T-helper 2 cell treated with Interferon-gamma antibody and Interleukin-4, amounts not matched to agents 5 μg/mL and 100 μg/mL, for 36 hours (primary cell): ENCODE results near the gene RGS5.
"Not testable (repeated sequence)": the region's sequence is repeated elsewhere in the genome, so short reads cannot be mapped to it uniquely, and the experiment has no call there.

Source experiments
- DNase-seq: peaks from one replicate; pipeline ENCODE4 v3.0.0; 2021; ENCODE audit warnings: low spot score
- H3K27ac Mint-ChIP-seq: one replicate; pipeline ENCODE4 v1.8.0; 2021; ENCODE audit warnings: mild to moderate bottlenecking, mixed read lengths
- H3K27me3 Mint-ChIP-seq: one replicate; pipeline ENCODE4 v1.8.0; 2021; ENCODE audit warnings: low read depth, mixed read lengths
- H3K36me3 Mint-ChIP-seq: one replicate; pipeline ENCODE4 v1.8.0; 2021; ENCODE audit warnings: low read depth, mixed read lengths
- H3K4me1 Mint-ChIP-seq: one replicate; pipeline ENCODE4 v1.8.0; 2021; ENCODE audit warnings: low read depth, mixed read lengths
- H3K4me3 Mint-ChIP-seq: one replicate; pipeline ENCODE4 v1.8.0; 2022; ENCODE audit warnings: mild to moderate bottlenecking, moderate library complexity, mixed read lengths
- H3K9me3 Mint-ChIP-seq: one replicate; pipeline ENCODE4 v1.8.0; 2021; ENCODE audit warnings: mixed read lengths

The RGS5 gene, protein sequence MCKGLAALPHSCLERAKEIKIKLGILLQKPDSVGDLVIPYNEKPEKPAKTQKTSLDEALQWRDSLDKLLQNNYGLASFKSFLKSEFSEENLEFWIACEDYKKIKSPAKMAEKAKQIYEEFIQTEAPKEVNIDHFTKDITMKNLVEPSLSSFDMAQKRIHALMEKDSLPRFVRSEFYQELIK

DNA sequence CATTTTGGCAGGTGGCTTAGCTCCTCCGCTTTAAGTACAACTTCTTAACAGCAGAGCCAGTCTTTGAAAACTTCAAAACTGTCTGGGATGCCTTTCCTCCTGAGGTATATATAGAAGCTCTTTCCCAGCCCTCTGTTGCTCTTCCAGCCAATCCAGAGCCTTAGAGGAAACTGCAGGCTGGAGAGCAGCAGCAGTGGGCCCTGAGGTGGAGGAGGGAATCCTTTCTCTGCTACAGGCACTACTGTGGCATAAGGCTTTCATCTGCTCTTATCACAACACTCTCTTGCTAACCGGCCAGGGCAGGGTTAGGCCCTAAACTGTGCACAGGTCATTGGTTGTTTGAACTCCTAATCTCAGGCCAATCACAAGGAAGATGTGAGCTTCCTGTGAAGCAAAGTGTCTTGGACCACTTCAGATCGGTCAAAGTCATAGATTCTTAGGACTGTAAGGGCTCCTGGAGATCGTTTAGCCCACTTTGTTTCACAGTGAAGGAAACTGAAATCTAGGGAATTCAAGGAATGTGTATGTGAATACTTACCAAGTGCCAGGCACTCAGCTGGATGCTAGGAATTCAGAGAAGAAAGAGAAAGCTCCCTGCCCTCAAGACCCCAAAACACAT lies at the start of gene RGS5:
TSS of gene RGS5 (minus strand) at position 84 of the 619 bp plus-strand sequence. CDS start at position 3, 81 bp downstream.
- Mint-ChIP-seq H3K4me1 (no peaks in the 10 kb centered on the region), H3K27me3 (peaks cover 2% of the 10 kb centered on the region), H3K9me3 (no peaks in the 10 kb centered on the region), H3K36me3 (no peaks in the 10 kb centered on the region), H3K4me3 (no peak within 1 kb of the TSS), H3K27ac (no peak within 1 kb of the TSS)
- DNase-seq: no peak

DNA sequence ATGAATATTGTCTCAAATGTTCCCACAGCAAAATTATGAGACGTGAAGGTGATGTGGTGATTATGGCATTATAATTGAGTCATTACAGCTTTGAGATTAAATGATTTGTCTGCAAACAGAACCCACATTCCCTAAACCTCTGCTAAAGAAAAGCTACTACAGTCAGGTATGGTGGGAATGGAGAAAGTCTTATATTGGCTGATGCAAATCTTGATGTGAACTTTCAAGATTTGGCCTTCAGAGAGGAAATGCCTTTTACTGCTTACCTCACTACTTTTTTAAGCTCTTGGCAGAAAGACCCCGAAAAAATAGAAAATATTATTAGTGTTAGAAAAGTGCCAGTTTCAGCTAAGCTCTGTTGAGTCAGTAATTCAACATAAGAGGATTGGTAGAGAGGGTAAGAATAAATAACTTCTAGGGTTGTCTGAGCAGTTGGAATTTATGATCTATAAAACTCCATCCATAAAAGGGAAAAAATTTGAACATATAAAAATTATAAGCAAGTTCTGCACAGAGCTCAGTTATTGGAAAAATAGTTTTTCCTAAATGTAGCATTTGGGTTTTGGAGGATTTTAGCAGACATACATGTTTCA lies 47.8 kb upstream of the RGS5 start:
- Mint-ChIP-seq H3K9me3 (no peaks in the 10 kb centered on the region), H3K36me3 (no peaks in the 10 kb centered on the region), H3K27me3 (no peaks in the 10 kb centered on the region), H3K27ac (no peak overlapping the region), H3K4me1 (no peaks in the 10 kb centered on the region), H3K4me3 (no peak overlapping the region)
- DNase-seq: no peak

DNA sequence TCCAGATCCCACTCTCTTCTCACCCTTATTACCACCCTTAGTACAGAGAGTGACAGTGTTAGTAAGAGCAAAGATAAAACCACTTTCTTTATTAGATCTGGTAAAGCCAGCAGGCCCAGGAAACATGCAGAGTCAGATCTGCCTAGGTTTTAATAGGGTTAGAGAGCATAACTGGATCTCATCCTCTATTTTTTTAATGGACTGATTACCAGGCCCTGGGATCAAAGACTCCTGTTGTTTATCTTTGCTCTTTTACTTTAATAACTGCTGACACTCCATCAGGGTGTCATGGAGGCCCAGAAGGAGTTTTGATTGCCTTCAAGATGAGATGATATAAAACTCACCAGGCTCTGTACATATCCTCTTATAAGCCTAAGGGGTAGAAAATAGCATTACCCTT lies 45.3 kb upstream of the RGS5 start:
- no peaks in the 10 kb centered on the region for H3K36me3 Mint-ChIP-seq
- H3K27ac Mint-ChIP-seq: no peak overlapping the region
- H3K9me3 Mint-ChIP-seq: no peaks in the 10 kb centered on the region
- H3K27me3 Mint-ChIP-seq: no peaks in the 10 kb centered on the region
- no peak for DNase-seq
- H3K4me3 Mint-ChIP-seq: no peak overlapping the region
- H3K4me1 Mint-ChIP-seq: no peaks in the 10 kb centered on the region

DNA sequence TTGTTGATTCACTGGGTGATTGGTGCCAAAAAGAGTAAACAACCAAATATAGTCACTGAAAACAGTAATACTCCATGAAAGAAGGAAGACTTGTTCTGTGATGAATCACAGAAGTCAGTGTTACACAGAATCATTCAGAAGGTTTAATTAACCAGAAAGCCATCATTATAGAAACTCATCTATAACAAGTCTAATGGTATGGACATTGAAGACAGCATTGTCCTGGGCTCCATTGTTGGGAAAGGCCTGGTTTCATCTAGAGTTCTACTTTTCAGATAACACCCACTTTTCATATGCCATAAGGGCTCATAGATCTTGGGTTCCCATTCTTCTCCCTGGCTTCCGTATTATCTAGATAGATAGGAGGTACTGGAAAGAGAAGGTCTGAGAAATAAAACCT lies 41.9 kb upstream of the RGS5 start:
- H3K27ac Mint-ChIP-seq, H3K4me1 Mint-ChIP-seq, H3K4me3 Mint-ChIP-seq, H3K9me3 Mint-ChIP-seq, H3K27me3 Mint-ChIP-seq, H3K36me3 Mint-ChIP-seq, DNase-seq: not testable (repeated sequence)

DNA sequence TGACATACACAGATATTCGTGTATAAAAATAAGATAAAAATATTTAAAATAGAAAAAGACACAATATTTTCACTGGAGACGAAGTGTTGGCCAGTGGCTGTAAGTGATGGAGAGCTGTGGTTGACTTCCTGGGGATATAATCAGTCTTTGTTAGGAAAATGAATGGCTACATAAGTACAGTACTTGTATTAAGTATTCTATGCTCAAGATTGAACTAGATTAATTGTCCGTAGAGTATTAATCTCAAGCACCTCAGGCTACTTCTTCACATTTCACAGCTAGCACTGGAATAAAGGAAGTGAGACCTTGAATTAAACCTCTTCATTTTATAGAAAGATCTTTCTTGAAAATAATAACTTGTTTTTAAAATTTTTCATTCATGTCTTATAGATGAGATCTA lies 39.0 kb upstream of the RGS5 start:
- Mint-ChIP-seq H3K4me1 (no peaks in the 10 kb centered on the region), H3K27ac (no peak overlapping the region), H3K9me3 (no peaks in the 10 kb centered on the region), H3K36me3 (no peaks in the 10 kb centered on the region), H3K27me3 (no peaks in the 10 kb centered on the region), H3K4me3 (no peak overlapping the region)
- no peak for DNase-seq

DNA sequence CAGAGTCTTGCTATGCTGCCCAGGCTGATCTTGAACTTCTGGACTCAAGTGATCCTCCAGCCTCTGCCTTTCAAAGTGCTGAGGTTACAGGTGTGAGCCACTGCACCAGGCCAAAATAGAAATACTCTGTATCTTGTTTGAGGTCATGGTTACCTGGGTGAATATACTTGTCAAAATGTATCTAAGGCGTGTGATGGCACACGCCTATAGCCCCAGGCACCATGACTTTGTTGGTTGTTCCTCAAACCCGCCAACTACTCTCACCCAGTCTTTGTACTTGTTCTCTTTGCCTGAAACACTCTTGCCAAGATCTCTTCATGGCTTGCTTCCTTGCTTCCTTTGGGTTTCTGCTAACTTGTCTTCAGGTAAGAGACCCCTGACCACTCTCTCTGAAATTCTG lies 38.0 kb upstream of the RGS5 start:
- Mint-ChIP-seq H3K4me1 (no peaks in the 10 kb centered on the region), H3K27me3 (no peaks in the 10 kb centered on the region), H3K36me3 (no peaks in the 10 kb centered on the region), H3K27ac (no peak overlapping the region), H3K4me3 (no peak overlapping the region), H3K9me3 (no peaks in the 10 kb centered on the region)
- no peak for DNase-seq

DNA sequence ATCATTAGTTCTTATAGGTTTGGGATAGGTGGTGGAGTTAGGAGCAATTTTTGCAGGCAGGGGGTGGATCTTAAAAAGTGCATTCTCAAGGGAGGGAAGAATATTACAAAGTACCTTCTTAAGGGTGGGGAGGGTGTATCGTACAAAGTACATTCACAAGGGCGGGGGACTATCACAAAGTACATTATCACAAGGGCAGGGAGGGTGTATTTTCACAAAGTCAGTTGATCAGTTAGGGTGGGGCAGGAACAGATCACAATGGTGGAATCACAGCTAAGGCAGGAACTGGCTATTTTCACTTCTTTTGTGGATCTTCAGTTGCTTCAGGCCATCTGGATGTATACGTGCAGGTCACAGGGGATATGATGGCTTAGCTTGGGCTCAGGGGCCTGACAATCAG lies 30.9 kb upstream of the RGS5 start:
- not testable (repeated sequence) for H3K36me3 Mint-ChIP-seq, DNase-seq, H3K4me3 Mint-ChIP-seq, H3K27ac Mint-ChIP-seq, H3K27me3 Mint-ChIP-seq, H3K4me1 Mint-ChIP-seq, H3K9me3 Mint-ChIP-seq

DNA sequence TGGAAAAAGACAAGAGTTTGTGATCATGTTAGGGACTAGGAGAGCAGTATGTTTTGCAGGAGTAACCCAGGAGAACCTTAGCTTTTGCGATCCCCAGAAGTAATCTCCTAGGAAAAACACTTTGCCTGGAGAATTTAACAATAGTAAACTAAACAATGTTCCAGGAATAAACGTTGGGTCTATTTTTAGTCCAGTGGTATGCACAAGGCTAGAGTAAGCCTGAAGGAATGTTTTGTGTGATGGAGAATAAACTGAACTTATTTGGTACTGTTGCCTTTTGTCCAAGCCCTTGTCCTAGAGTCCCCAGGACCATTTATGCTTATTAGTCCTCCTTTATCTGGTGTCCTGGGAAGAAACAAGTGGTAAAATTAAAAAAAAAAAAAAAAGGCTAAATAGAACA lies 28.7 kb upstream of the RGS5 start:
- DNase-seq: no peak

DNA sequence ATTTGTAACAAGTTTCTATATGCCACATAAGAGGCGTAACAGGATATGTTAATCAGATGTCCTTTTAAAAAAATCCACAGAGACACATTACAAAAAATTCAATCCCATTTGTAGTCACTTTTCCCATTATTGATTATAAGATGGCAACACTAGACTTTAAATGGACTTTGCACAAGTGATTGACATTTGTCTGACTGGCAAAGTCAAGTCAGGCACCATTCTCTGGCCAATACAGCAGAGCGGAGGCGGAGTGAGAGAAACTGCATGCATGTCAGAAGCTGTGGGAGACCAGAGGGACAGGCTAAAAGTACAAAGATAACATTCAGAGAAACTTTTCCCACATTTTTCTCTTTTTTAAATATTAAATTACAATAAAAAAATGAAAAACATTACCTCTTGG lies 28.1 kb upstream of the RGS5 start:
- H3K27me3 Mint-ChIP-seq: no peaks in the 10 kb centered on the region
- no peaks in the 10 kb centered on the region for H3K4me1 Mint-ChIP-seq
- no peak overlapping the region for H3K4me3 Mint-ChIP-seq
- H3K27ac Mint-ChIP-seq: no peak overlapping the region
- H3K9me3 Mint-ChIP-seq: no peaks in the 10 kb centered on the region
- no peak for DNase-seq
- no peaks in the 10 kb centered on the region for H3K36me3 Mint-ChIP-seq

More for the DNA sequence above, 28.7 kb upstream of the RGS5 start:
- Mint-ChIP-seq H3K27ac (no peak overlapping the region), H3K36me3 (no peaks in the 10 kb centered on the region), H3K27me3 (no peaks in the 10 kb centered on the region), H3K9me3 (no peaks in the 10 kb centered on the region), H3K4me3 (no peak overlapping the region), H3K4me1 (no peaks in the 10 kb centered on the region)

DNA sequence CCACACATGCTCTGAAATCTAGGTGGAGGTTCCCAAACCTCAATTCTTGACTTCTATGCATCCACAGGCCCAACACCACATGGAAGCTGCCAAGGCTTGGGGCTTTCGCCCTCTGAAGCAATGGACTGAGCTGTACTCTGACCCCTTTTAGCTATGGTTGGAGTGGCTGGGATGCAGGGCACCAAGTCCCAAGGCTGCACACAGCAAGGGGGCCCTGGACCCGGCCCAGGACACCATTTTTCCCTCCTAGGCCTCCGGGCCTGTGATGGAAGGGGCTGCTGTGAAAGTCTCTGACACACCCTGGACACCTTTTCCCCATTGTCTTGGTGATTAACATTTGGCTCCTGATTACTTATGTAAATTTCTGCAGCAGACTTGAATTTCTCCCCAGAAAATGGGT lies 25.6 kb upstream of the RGS5 start:
- DNase-seq, H3K27me3 Mint-ChIP-seq, H3K36me3 Mint-ChIP-seq, H3K27ac Mint-ChIP-seq, H3K4me1 Mint-ChIP-seq, H3K9me3 Mint-ChIP-seq, H3K4me3 Mint-ChIP-seq: not testable (repeated sequence)

DNA sequence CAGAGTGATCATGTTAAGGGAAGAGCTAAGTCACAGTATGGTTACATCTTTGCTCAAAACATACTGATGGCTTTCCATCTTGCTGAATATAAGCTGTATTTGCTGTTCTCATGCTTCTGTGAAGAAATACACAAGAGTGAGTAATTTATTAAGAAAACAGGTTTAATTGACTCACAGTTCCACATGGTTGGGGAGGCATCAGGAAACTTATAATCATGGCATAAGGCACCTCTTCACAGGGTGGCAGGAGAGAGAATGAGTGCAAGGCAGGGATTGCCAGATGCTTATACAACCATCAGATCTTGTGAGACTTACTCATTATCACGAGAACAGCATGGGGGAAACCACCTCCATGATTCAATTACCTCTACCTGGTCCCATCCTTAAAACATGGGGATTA lies 24.4 kb upstream of the RGS5 start:
- H3K4me1 Mint-ChIP-seq: no peaks in the 10 kb centered on the region
- DNase-seq: no peak
- H3K4me3 Mint-ChIP-seq: no peak overlapping the region
- H3K27ac Mint-ChIP-seq: no peak overlapping the region
- H3K27me3 Mint-ChIP-seq: no peaks in the 10 kb centered on the region
- no peaks in the 10 kb centered on the region for H3K36me3 Mint-ChIP-seq
- H3K9me3 Mint-ChIP-seq: no peaks in the 10 kb centered on the region

DNA sequence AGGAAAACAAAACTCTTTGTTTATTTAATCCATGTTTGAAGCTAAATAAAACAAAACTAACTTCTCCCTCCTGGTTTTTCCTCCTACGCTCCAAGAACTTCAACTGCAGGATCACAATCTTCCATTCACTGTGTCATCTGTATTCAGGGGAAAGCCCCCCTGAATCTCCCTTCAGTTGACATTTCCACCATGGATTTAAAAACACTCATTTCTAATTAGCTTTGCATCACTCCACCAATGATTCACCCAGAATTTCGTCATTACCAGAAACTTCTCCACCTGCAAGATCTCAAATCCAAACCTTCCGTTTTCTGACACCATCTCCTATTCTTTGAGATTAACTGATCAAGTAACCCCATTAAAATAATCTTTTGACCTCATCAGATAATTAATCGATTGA lies 10.9 kb upstream of the RGS5 start:
- no peak overlapping the region for H3K27ac Mint-ChIP-seq
- DNase-seq: no peak
- H3K27me3 Mint-ChIP-seq: peaks cover 12% of the 10 kb centered on the region
- no peak overlapping the region for H3K4me3 Mint-ChIP-seq
- no peaks in the 10 kb centered on the region for H3K4me1 Mint-ChIP-seq
- no peaks in the 10 kb centered on the region for H3K36me3 Mint-ChIP-seq
- no peaks in the 10 kb centered on the region for H3K9me3 Mint-ChIP-seq

DNA sequence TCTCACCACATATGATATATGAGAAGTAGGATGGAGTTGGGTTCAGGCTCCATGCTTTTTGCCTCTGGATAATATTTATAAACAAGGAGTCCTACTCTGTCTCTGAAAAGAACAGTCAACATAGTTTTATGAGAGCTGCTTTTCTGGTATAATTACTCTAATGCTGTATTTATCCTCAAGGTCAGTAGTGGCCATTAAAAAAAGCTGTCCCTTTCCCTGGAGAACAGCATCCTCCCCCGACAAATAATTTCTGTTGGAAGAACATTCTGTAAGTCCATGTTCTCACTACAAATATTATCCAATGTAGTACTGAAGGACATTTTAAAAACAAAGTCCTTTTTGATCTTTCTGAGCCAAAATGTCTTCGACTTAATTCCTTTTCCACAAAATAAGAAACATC lies 9.0 kb upstream of the RGS5 start:
- Mint-ChIP-seq H3K9me3 (no peaks in the 10 kb centered on the region), H3K27me3 (peaks cover 12% of the 10 kb centered on the region), H3K4me3 (no peak overlapping the region), H3K36me3 (no peaks in the 10 kb centered on the region), H3K4me1 (no peaks in the 10 kb centered on the region), H3K27ac (no peak overlapping the region)
- DNase-seq: no peak

DNA sequence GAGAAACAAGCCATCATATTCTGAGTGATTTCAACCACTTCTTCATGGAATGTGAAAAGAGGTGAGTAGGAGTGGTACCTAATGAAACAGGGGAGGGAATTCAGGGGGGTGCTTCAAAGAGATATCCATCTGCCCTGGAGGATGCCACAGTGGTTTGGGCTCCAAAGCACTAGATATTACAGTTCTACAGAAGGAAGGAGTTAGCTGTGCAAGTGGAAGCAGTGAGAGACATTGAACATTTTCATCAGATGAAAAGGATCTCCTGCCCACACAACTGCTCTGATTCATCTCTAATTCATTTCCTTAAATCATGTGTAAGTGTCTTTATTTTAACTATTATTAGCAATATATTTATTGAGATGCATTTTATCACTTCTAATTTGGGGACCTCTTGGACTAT lies 2.8 kb upstream of the RGS5 start:
- Mint-ChIP-seq H3K4me1 (no peaks in the 10 kb centered on the region), H3K36me3 (no peaks in the 10 kb centered on the region), H3K27me3 (peaks cover 2% of the 10 kb centered on the region), H3K9me3 (no peaks in the 10 kb centered on the region), H3K4me3 (no peak overlapping the region), H3K27ac (no peak overlapping the region)
- no peak for DNase-seq

DNA sequence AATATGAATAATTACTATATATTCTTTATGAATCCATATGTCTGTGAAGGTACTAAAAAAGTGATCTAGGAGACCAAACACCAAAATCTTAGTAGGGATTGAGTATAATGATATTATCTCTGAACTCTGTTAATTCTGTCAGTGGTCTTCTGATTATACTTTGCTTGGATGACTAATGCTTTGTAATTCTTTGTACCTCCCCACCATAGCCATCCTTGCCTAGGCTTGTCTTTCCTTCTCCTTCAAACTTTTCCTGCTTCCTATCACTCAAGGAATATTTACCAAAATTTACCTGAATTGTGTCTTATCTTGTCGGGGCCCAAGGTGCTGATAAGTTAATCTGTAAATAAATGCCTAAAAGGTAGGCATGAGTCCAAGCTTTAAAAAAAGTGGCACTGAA lies 845 bp upstream of the RGS5 start:
- Mint-ChIP-seq H3K4me3 (no peak overlapping the region), H3K4me1 (no peaks in the 10 kb centered on the region), H3K36me3 (no peaks in the 10 kb centered on the region), H3K27me3 (peaks cover 2% of the 10 kb centered on the region), H3K9me3 (no peaks in the 10 kb centered on the region), H3K27ac (no peak overlapping the region)
- no peak for DNase-seq
